ENCODE data around the gene SRMS. TPM values are rescaled to one million over a fixed set of nuclear protein-coding genes. Genes with fewer than 3 reads are reported as not detected.

The SRMS gene
- total and polyA plus RNA-seq, 2 of the 13 experiments (the other 11 are each of a cell fraction or from before 2014, with no cell fraction given), result not detected

- peak; percentile 63; the same call in 1 of the 2 replicates for TF ChIP-seq TFDP2 (CRISPR knock-in tag; IDR thresholded peaks at IDR 0.05)
- TF ChIP-seq PITX1 (CRISPR knock-in tag; IDR thresholded peaks at IDR 0.05), result peak; percentile 13; the same call in 1 of the 2 replicates
- no peak; the same call in 1 of the 2 replicates for TF ChIP-seq ZNF263 (CRISPR knock-in tag; IDR thresholded peaks at IDR 0.05)
- no peak for TF ChIP-seq SKI (IDR thresholded peaks at IDR 0.05; ENCODE audit: partially characterized antibody)
- no peak for TF ChIP-seq SNRNP70 (IDR thresholded peaks at IDR 0.05; ENCODE audit: low read depth, low read length)
- TF ChIP-seq, protein P1, sequence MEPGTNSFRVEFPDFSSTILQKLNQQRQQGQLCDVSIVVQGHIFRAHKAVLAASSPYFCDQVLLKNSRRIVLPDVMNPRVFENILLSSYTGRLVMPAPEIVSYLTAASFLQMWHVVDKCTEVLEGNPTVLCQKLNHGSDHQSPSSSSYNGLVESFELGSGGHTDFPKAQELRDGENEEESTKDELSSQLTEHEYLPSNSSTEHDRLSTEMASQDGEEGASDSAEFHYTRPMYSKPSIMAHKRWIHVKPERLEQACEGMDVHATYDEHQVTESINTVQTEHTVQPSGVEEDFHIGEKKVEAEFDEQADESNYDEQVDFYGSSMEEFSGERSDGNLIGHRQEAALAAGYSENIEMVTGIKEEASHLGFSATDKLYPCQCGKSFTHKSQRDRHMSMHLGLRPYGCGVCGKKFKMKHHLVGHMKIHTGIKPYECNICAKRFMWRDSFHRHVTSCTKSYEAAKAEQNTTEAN (CRISPR knock-in tag; conservative IDR thresholded peaks at IDR 0.05), result no peak
- no peak for TF ChIP-seq ZNF678 (CRISPR knock-in tag; IDR thresholded peaks at IDR 0.05)
- TF ChIP-seq SMC3 (IDR thresholded peaks at IDR 0.05; ENCODE audit: low read length), result peak; percentile 48; the same call in 1 of the 2 replicates
- TF ChIP-seq STAT6 (CRISPR knock-in tag; IDR thresholded peaks at IDR 0.05; ENCODE audit: borderline replicate concordance), result no peak
- TF ChIP-seq ZNF329 (CRISPR knock-in tag; IDR thresholded peaks at IDR 0.05; ENCODE audit: low read depth), result no peak
- TF ChIP-seq ZNF773 (CRISPR knock-in tag; IDR thresholded peaks at IDR 0.05; ENCODE audit: borderline replicate concordance), result no peak
- TF ChIP-seq, protein P2, sequence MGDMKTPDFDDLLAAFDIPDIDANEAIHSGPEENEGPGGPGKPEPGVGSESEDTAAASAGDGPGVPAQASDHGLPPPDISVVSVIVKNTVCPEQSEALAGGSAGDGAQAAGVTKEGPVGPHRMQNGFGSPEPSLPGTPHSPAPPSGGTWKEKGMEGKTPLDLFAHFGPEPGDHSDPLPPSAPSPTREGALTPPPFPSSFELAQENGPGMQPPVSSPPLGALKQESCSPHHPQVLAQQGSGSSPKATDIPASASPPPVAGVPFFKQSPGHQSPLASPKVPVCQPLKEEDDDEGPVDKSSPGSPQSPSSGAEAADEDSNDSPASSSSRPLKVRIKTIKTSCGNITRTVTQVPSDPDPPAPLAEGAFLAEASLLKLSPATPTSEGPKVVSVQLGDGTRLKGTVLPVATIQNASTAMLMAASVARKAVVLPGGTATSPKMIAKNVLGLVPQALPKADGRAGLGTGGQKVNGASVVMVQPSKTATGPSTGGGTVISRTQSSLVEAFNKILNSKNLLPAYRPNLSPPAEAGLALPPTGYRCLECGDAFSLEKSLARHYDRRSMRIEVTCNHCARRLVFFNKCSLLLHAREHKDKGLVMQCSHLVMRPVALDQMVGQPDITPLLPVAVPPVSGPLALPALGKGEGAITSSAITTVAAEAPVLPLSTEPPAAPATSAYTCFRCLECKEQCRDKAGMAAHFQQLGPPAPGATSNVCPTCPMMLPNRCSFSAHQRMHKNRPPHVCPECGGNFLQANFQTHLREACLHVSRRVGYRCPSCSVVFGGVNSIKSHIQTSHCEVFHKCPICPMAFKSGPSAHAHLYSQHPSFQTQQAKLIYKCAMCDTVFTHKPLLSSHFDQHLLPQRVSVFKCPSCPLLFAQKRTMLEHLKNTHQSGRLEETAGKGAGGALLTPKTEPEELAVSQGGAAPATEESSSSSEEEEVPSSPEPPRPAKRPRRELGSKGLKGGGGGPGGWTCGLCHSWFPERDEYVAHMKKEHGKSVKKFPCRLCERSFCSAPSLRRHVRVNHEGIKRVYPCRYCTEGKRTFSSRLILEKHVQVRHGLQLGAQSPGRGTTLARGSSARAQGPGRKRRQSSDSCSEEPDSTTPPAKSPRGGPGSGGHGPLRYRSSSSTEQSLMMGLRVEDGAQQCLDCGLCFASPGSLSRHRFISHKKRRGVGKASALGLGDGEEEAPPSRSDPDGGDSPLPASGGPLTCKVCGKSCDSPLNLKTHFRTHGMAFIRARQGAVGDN (CRISPR knock-in tag; IDR thresholded peaks at IDR 0.05), result peak; percentile 49; the same call in 1 of the 2 replicates
- no peak for TF ChIP-seq ZNF275 (CRISPR knock-in tag; IDR thresholded peaks at IDR 0.05; ENCODE audit: borderline replicate concordance)
- TF ChIP-seq RXRB (CRISPR knock-in tag; IDR thresholded peaks at IDR 0.05; ENCODE audit: borderline replicate concordance), result no peak
- TF ChIP-seq ZC3H13 (CRISPR knock-in tag; IDR thresholded peaks at IDR 0.05), result no peak
- TF ChIP-seq, protein P3, sequence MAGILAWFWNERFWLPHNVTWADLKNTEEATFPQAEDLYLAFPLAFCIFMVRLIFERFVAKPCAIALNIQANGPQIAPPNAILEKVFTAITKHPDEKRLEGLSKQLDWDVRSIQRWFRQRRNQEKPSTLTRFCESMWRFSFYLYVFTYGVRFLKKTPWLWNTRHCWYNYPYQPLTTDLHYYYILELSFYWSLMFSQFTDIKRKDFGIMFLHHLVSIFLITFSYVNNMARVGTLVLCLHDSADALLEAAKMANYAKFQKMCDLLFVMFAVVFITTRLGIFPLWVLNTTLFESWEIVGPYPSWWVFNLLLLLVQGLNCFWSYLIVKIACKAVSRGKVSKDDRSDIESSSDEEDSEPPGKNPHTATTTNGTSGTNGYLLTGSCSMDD (CRISPR knock-in tag; IDR thresholded peaks at IDR 0.05), result no peak
Observed at GRCh38 chr20:63495741-63496595, 51.6 kb downstream of the SRMS start (continued).
